GM19043 (cell line): ENCODE measurements around the gene TMEM50A.
"Not testable (repeated sequence)": the region's sequence is repeated elsewhere in the genome, so short reads cannot be mapped to it uniquely, and the experiment has no call there.

Experiments
- ATAC-seq: cut with Tn5 transposase; IDR thresholded peaks from one replicate; pipeline ENCODE4 v1.9.1; 2021; ENCODE audit warnings: low read depth; ENCODE audit not compliant: unreplicated experiment

Gene TMEM50A

DNA sequence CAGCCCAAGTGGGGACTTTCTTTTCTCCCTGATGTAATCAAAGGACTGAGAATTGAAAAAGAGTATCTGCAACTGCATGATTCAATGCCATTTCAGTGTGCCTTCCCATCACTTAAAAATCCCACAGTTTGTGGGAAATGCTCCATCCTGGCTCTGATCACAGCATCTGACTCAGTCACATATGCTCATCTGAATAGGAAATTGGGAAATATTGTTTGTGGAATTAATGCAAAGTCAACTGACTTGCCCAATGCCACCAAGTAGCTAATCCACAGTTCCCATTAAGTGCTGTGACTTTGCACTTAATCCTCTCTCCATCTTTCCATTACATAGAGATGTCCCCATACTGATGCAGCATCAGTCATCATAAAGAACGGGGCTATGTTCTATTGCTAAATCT, 45.0 kb downstream of the TMEM50A start:
- not testable (repeated sequence) for ATAC-seq

DNA sequence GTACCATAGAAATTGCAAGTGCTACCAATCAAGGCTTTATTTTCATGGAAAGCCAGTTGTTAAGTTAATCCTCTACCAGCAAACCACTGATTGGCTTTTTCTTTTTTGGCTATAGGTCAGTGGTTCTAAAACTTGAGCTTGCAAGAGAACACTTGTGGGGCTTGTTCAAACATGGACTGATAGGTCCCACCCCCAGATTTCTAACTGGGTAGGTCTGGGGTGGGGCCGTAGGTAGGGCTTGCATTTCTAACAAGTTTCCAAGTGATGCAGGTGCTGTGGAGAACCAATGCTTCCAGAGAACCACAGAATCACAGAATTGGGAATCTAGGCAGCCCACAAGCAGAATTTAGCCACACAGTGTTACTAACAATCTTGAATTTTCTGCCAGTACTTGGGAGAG, 45.7 kb downstream of the TMEM50A start:
- ATAC-seq, result not testable (repeated sequence)

DNA sequence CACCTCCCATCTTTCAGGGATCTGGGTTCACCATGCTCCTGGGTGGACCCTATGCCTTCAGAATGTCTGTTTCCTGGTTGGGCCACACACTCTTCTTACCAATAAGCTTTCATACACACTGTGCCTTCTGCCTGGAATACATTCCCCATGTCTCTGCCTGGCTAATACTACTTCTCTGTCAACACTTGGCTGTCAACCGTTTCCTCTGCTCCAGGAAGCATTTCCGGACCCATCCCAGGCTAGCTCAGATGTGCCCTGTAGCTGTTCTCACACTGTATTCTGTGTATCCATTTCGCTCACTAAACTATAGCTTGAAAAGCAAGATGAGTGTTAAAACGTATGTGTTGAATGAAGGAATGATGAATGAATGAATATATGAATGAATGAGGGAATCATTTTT, 49.0 kb downstream of the TMEM50A start:
- ATAC-seq, result not testable (repeated sequence)

DNA sequence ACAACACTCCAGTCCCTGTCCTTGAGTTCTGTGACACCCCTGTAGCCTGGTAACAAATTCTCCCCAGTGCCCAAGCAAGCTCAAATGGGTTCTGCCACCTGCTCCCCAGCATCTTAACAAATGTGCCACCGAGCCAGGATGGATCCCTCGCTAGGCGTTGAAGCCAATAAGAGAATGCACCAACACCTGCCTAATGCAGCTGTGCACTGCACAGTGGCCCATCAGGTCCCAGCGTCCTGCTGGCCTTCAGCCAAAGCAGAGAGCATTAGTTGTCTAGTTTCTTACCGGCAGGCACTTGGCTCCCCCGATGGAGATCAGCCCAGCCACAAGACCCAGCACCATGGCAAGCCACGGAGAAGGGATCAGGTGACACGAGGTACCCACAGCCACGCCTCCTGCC, 50.6 kb downstream of the TMEM50A start:
- ATAC-seq, result not testable (repeated sequence)

DNA sequence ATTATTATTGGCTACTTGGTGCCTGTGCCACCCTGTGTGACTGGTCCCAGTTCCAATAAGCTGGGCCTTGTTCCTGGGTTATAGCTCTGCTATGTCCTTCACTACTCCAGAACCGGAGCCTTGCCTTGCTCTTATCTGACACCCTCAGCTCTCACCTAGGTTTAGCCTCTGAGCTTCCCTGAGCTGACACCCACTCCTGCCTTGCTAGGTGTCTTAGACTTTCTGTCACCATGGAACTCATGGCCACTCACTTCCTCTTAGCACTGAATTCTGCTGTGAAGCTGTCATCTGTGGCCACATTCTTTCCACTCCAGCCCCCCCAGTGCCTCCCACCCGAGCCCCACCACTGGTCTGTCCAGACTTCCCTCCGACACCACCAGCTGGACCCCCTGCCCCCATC, 51.6 kb downstream of the TMEM50A start:
- not testable (repeated sequence) for ATAC-seq

DNA sequence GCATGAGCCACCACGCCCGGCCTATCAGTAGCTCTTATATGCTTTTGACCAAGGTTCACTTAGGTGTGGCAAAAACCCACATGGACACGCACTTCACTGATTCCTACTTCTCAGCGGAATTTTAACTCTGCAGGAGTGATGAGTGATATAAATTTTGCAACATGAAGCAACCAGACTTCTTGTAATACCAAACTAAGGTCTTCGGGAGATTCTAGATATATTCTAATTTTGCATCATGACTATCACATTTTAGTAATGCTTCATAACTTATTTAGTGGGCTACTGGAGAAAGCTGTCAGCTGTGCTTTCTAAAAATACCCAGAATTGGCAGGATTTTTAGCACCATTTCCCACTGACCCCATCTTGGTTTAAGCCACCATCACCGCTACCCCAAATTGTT, 54.7 kb downstream of the TMEM50A start:
- ATAC-seq, result no peak

DNA sequence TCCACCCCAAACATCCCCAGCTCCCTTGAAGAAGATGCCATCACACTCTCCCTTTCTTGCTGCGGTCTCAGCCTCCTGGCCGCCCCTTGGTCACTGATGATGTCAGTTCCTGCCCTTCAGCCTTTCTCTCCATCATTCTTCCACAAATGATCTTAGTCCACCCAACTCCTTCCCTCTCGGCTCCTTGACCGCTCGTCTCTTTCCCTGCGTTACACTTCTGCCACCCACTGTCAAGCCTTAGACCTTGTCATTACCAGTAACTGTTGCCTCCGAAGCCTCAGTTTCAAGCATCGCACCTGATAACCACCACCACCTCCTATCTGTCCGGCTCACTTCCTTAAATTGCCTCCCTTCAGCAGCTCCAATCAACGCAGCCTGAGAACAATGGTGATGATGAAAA, 59.4 kb downstream of the TMEM50A start:
- ATAC-seq, result not testable (repeated sequence)

DNA sequence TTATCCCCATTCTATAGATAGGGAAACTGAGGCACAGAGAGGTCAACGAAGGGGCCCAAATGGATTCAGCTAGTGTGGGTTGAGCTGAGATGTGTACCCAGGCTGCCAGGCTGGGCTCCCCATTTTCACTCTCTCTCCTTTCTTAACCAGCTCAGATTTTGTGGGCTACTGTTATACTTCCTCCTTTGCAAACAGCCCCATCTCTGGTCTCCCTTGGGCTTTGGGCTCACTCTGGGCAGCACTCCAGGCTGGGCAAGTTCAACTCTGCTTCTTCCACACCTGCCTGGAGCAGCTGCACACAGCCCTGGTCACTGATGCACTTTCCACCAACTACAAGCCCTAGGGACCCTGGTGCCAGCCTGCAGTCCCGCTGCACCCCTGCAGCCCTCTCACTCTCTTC, 59.9 kb downstream of the TMEM50A start:
- ATAC-seq, result not testable (repeated sequence)

DNA sequence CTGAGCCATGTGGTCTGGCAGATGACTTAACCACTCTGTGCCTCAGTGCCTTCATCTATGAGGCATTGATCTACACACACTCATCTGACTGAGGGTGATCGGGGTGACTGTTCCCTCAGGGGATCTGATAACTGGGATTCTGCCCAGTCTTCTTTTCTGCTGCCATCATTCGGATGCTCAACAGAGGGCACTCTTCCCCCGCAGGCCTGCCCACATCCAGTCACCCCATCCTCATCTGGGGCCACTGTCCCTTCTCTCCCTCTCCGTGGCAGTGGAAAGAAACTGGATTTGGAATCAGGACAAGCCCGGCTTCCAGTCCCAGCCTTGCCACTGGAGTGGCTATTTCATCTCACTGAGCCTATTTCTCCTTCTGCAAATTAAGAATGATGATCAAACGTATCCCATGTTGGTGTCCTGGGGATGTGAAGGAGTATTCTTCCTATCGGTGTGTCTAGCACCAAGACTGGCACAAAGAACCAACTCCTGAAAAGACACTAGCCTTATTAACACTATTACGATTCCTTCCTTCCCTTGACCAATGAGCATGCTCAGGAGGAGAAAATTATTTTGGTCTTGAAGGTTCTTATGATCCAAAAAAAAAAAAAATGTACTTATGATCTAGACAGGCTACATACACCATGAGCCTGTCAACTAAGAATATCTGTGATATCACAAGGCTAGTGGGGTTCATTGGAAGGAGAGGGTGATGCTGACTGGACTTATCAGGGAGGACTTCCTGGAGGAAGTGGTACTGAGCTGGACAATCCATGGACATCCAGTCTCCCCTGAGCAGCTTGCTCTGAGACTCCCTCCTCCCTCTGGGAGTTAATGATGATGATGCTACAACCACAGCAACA, 65.0 kb downstream of the TMEM50A start:
- not testable (repeated sequence) for ATAC-seq

DNA sequence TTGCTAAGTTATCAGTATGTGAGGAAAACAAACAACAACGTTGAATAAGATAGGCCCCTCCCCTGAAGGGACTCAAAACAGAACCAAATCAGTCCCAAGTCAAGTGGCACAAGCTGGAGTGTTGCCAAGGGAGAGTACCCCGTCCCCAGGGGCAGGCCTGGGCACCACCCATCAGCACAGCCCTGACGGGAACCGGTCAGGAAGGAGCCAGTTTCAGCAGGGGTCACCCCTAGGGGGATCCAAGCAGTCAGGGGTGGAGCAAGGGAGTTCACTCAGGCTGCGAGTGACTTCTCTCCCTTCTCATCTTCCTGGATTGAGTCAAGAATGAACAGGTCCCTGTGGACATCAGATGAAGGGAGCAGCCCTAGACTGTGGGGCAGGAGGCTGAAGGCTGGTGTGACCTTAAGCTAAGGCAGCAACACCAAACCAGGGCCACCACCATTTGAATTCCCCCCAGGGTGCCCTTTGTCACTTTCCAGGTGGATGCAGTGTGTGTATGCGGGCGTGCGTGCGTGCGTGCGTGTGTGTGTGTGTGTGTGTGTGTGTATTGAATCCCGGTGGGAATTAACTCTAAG, 67.7 kb downstream of the TMEM50A start:
- ATAC-seq, result not testable (repeated sequence)

DNA sequence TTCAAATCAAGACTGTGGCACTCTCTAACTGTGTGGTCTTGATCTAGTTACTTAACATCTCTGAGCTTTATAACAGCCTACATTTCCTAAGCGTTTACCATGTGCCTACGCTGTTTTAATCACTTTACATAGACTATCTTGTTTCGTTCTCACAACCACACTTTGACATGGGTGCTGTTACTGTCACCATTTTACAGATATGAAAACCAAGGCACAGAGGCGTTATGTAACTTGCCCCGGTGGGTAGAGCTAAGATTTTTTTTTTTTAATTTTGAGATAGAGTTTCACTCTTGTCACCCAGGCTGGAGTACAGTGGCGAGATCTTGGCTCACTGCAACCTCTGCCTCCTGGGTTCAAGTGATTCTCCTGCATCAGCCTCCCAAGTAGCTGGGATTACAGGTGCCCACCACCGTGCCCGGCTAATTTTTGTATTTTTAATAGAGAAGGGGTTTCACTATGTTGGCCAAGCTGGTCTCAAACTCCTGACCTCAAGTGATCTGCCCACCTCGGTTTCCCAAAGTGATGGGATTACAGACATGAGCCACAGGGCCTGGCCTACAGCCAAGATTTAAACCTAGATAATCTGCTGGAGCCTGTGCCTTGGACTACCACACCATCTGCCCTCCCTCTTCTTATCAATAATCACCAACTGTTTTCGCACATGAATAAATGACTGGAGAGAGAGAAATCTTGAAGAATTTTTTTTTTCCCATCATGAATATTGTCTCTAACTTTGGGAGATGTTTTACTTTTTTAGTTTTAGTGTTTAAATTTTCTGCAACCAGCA, 71.7 kb downstream of the TMEM50A start:
- not testable (repeated sequence) for ATAC-seq
